ENCODE data around the gene AGXT2.

DNA sequence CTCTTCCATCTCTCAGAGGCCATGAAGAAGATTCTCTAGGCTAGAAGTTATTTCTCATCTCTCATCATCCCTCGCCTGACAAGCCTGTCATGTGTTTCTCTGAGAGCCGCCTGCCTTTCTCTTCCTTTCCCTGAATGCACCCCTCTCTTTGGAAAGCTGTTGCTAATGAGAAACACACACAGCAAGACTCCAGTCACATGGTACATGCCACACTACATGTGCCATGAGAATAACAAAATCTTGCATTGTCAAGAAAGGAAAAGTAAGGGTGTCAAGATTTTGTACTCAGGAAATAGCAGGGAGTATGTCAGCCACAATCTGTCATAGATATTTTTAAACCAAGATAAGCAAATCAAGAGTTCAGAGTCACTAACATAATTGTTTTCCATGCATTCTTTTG lies 8.9 kb downstream of the AGXT2 start:
- no peak for TF ChIP-seq EZH2 (IDR thresholded peaks at IDR 0.05; ENCODE audit: borderline replicate concordance, low read depth, low read length, severe bottlenecking)
- TF ChIP-seq, protein P1, sequence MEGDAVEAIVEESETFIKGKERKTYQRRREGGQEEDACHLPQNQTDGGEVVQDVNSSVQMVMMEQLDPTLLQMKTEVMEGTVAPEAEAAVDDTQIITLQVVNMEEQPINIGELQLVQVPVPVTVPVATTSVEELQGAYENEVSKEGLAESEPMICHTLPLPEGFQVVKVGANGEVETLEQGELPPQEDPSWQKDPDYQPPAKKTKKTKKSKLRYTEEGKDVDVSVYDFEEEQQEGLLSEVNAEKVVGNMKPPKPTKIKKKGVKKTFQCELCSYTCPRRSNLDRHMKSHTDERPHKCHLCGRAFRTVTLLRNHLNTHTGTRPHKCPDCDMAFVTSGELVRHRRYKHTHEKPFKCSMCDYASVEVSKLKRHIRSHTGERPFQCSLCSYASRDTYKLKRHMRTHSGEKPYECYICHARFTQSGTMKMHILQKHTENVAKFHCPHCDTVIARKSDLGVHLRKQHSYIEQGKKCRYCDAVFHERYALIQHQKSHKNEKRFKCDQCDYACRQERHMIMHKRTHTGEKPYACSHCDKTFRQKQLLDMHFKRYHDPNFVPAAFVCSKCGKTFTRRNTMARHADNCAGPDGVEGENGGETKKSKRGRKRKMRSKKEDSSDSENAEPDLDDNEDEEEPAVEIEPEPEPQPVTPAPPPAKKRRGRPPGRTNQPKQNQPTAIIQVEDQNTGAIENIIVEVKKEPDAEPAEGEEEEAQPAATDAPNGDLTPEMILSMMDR (IDR thresholded peaks at IDR 0.05; ENCODE audit: borderline replicate concordance, extremely low read depth, low read length, poor library complexity, severe bottlenecking), result no peak

All from DND-41 (cell line).